ENCODE data around the gene TLCD4.
A peak's percentile ranks its signal among the peaks of the same experiment; 100 is the strongest.

TLCD4 gene

DNA sequence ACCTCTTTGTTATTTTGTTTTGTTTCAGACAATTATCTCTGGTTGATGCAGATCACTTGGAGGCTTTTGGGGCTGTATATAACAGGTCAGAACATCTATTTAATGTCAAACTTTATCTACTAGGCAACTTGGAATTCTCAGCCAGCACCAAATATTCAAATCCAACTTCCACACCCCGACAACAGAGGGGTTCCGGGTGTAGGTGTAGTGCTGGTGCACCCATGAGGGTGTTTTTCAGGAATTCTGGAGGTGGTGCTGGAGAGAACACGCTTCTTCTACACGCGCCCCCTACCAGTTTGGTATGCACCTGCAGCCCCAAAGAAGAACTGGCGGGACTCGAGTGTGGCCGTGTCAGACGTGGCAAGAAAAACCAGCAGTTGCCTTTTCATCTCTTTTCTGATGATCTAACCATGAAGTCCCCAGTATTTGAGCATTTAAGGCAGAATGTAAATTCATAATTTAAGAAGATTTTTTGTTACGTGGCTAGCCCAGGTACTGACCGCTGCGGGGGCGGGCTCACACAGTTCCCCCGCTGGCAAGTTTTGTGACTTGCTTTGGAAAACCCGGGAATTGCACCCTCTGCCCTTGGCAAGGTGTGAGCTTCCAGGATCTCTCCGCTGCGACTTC lies 462 bp upstream of the TLCD4 start:
- TF ChIP-seq, protein P1, sequence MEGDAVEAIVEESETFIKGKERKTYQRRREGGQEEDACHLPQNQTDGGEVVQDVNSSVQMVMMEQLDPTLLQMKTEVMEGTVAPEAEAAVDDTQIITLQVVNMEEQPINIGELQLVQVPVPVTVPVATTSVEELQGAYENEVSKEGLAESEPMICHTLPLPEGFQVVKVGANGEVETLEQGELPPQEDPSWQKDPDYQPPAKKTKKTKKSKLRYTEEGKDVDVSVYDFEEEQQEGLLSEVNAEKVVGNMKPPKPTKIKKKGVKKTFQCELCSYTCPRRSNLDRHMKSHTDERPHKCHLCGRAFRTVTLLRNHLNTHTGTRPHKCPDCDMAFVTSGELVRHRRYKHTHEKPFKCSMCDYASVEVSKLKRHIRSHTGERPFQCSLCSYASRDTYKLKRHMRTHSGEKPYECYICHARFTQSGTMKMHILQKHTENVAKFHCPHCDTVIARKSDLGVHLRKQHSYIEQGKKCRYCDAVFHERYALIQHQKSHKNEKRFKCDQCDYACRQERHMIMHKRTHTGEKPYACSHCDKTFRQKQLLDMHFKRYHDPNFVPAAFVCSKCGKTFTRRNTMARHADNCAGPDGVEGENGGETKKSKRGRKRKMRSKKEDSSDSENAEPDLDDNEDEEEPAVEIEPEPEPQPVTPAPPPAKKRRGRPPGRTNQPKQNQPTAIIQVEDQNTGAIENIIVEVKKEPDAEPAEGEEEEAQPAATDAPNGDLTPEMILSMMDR (conservative IDR thresholded peaks at IDR 0.05), result peak; percentile 84
- peak overlapping the region; percentile 80 for H3K27ac ChIP-seq

DNA sequence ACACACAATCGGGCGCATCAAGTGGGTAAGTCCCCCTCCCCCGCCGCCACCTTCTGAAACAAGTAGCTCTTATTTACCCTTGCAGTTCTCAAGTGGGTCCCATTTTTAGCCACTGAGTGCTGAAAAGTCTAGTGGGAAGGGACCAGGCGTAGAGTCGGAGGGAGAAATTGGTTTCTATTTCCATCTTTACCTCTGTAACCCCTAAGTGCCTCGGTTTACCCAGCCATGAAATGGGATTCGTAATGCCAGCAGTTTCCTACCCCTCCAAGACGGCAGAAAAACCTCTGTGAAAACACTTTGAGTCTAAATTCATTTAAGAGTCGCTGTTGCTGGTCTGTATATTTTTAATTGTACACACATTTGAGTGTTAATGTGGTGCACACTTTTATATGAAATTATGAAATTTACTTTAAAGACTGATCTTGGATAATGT lies 928 bp downstream of the TLCD4 start:
- TF ChIP-seq, protein P1 (conservative IDR thresholded peaks at IDR 0.05), result no peak
- peak overlapping the region; percentile 80 for H3K27ac ChIP-seq

DNA sequence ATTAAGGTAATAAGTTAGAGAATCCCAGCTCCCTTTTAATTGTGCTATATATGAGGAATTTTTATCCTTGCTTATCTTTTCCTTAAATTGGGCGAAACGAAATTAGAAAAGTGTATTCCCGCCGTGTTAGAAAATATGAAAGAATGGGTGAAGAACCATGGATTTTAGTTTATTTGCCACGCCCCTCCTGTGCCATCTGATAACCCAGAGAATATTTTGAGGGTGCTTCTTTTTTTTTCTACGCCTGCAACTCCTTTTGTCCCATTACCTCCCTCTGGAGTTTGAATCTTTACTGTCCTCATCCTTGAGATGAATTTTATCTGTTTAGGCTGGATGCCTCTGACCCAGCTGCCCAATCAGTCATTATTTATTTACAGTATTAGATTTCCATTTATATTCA lies 1.6 kb downstream of the TLCD4 start:
- no peak overlapping the region for H3K27ac ChIP-seq
- TF ChIP-seq, protein P1 (conservative IDR thresholded peaks at IDR 0.05), result no peak

DNA sequence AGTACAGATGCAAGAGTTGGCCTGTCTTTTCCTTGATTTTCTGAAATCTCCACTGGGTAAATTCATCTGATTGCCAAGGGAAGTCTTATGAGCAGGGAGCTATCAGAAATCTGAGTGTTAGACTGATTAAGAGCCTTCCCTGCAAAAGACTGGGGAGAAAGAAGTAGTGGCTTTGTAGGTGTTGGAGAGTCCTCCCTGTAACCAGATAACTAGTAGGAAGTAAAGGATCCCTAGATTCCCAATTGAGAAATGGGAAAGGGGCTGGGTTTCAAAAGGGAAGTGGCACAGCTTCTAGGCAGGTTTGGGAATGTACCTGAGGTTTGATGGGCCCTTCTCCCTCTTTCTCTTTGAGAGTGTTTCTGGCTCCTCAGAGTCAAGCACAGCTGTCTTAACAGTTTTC lies 2.1 kb downstream of the TLCD4 start:
- no peak overlapping the region for H3K27ac ChIP-seq
- TF ChIP-seq, protein P1 (conservative IDR thresholded peaks at IDR 0.05), result no peak

- TF ChIP-seq, protein P1 (conservative IDR thresholded peaks at IDR 0.05), result no peak
These were observed 5.1 kb downstream of the TLCD4 start for GRCh38 chr1:95122151-95122697.

GRCh38 chr1:95124342-95124741 lies 7.2 kb downstream of the TLCD4 start:
- TF ChIP-seq, protein P1 (conservative IDR thresholded peaks at IDR 0.05), result no peak
- H3K27ac ChIP-seq, result no peak overlapping the region

More at GRCh38 chr1:95122151-95122697, 5.1 kb downstream of the TLCD4 start:
- no peak overlapping the region for H3K27ac ChIP-seq

GRCh38 chr1:95126366-95126765 lies 9.2 kb downstream of the TLCD4 start:
- TF ChIP-seq, protein P1 (conservative IDR thresholded peaks at IDR 0.05), result no peak
- H3K27ac ChIP-seq, result no peak overlapping the region

Measured in VCaP (cell line).